Body of pancreas (tissue), 4 donors: ENCODE data around the gene P2RX5. TPM values are rescaled to one million over a fixed set of nuclear protein-coding genes. Genes with fewer than 3 reads are reported as not detected.
A peak's percentile ranks its signal among the peaks of the same experiment; 100 is the strongest.

ENCODE experiments used
- ATAC-seq: fragments of 150-250 bp; one replicate; pipeline ENCODE4 v1.9.1; 2016
- DNase-seq, 4 donors: peaks; one replicate each; pipeline ENCODE4 v3.0.0-alpha.2; 2019
- H3K27ac ChIP-seq, 4 donors: fragments of 200-600 bp; sonication (generic); 1 replicate in 3 of 4; 2 replicates in 1 of 4; pipeline versions ENCODE4 v1.5.1 to v1.6.1; 2016 to 2019; ENCODE audit warnings: mild to moderate bottlenecking in 1 of 4, mixed read lengths in 1 of 4, moderate library complexity in 1 of 4
- H3K27me3 ChIP-seq, 2 donors: fragments of 200-600 bp; sonication (generic); one replicate each; pipeline ENCODE4 v1.6.0; 2016; ENCODE audit warnings: mild to moderate bottlenecking in 1 of 2
- H3K36me3 ChIP-seq, 2 donors: fragments of 200-600 bp; sonication (generic); replicated peaks in 1 of 2; 2 replicates each; pipeline ENCODE4 v1.5.1; 2016; ENCODE audit warnings: low read depth in 2 of 2; ENCODE audit not compliant: insufficient read depth in 1 of 2
- H3K4me1 ChIP-seq: fragments of 200-600 bp; sonication (generic); one replicate; pipeline ENCODE4 v1.6.0; 2016
- H3K4me3 ChIP-seq, 2 donors: fragments of 200-600 bp; sonication (generic); 1 replicate in 1 of 2; 2 replicates in 1 of 2; pipeline ENCODE4 v1.5.1; 2016 to 2019
- H3K9me3 ChIP-seq, 3 donors: fragments of 200-600 bp; sonication (generic); 1 replicate in 2 of 3; 2 replicates in 1 of 3; pipeline ENCODE4 v1.5.1; 2016
- POLR2A ChIP-seq, 3 donors: fragments of 450-650 bp; IDR thresholded peaks; one replicate each; pipeline ENCODE4 v1.6.1; 2016; ENCODE audit warnings: antibody characterized with exemption in 3 of 3, mild to moderate bottlenecking in 2 of 3
- WGBS, 2 donors: methylation state at CpG; one replicate each; pipeline ENCODE4 v1.1.5; 2017; 5-methylcytosine and 5-hydroxymethylcytosine counted together
- intact Hi-C: fragments of 100-400 bp; cut with DNase I; formaldehyde crosslinking; loops from one replicate; pipeline ENCODE4 v1.15.1; 2023
- total RNA-seq, 2 donors: library from RNA; depleted of rRNA; stranded (reverse); fragments of >200 nt; gene quantifications; one replicate each; pipeline ENCODE4 v1.1.0, GENCODE V29; 2016
- TF ChIP-seq, protein P1 (sequence below), 7 experiments: fragments of 450-650 bp in 4 of 7; fragments of 200-600 bp in 3 of 7; sonication (generic) in 3 of 7; IDR thresholded peaks; one replicate each; pipeline ENCODE4 v1.5.1; 2016 to 2019; ENCODE audit warnings: antibody characterized with exemption in 7 of 7

Gene P2RX5
- total RNA-seq, 2 donors from 2014 or later, result 0.52 to 0.99 TPM

DNA sequence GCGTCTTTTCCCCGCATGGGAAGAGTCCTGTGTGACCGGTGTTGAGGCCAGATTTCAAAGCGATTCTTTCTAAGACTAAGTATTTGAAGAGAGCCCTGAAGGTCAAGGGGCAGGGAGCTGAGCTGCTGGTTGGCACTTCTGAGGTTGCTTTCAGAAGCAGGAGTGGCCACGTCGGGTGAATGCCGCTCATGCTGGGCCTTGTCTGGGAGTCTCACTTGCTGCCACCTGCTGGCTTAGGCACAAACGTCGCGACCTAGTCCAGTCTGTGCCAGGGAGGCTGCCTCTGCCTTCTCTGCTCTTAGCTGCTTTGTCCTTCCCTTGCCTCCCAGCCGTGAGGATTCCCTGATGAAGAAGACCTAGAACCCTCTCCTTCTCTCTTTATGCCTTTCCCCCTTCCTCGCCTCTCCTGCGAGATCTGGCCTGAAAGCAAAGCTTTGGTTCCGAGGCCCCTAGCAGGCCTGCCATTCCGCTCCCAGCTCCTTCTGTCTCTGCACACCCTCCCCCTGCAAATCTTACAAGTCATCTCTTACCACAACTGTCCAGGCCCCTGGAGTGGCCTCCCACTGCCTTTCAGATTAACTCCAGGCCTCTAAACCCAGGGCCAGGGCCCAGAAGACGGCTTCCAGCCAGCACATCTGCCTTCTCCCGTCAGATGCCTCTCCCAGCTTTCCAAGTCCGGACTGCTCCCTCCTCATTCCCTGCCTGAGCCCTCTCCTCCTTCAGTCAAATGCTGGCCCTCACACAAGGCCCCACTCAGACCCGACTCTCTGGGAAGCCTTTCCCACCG, 48.0 kb downstream of the P2RX5 start:
- 61 to 66% methylated on average over 20 of the region's 20 CpGs for WGBS, 2 donors
- peaks cover 0 to 10% of the 10 kb centered on the region in 2 donors for H3K36me3 ChIP-seq
- peak; percentile 61 to 75 (median 67) for DNase-seq
- TF ChIP-seq, protein P1, sequence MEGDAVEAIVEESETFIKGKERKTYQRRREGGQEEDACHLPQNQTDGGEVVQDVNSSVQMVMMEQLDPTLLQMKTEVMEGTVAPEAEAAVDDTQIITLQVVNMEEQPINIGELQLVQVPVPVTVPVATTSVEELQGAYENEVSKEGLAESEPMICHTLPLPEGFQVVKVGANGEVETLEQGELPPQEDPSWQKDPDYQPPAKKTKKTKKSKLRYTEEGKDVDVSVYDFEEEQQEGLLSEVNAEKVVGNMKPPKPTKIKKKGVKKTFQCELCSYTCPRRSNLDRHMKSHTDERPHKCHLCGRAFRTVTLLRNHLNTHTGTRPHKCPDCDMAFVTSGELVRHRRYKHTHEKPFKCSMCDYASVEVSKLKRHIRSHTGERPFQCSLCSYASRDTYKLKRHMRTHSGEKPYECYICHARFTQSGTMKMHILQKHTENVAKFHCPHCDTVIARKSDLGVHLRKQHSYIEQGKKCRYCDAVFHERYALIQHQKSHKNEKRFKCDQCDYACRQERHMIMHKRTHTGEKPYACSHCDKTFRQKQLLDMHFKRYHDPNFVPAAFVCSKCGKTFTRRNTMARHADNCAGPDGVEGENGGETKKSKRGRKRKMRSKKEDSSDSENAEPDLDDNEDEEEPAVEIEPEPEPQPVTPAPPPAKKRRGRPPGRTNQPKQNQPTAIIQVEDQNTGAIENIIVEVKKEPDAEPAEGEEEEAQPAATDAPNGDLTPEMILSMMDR (IDR thresholded peaks at IDR 0.05), result peak; percentile 14 to 54 (median 33)
- TF ChIP-seq POLR2A (IDR thresholded peaks at IDR 0.05), result no peak
- ATAC-seq, result no peak
- H3K9me3 ChIP-seq, result no peaks in the 10 kb centered on the region
- H3K4me3 ChIP-seq, result no peak overlapping the region
- H3K4me1 ChIP-seq, result no peaks in the 10 kb centered on the region
- H3K27ac ChIP-seq, result no peak overlapping the region
- H3K27me3 ChIP-seq, result no peaks in the 10 kb centered on the region
- intact Hi-C loops, result no loop called here

DNA sequence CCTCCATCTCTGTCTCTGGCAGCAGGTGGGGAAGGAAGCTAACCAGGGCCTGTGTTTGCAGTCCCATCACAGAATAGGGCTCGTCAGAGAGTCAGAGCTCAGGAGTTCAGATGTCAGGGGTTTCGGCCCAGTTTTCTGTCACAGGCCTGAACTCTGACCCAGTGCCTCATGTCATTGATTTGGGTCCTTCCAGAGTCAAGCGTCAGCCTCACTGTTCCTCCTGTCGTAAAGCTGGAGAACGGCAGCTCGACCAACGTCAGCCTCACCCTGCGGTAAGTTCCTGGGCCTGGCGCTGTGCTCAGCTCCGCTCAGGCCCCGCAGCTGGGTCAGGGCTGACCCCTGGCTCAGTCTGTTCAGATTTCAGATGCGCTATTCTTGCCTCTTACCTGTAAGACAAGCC, 48.7 kb downstream of the P2RX5 start:
- Histone ChIP-seq H3K36me3 (peaks cover 0 to 10% of the 10 kb centered on the region in 2 donors), H3K27me3 (no peaks in the 10 kb centered on the region), H3K4me3 (no peak overlapping the region), H3K9me3 (no peaks in the 10 kb centered on the region), H3K27ac (no peak overlapping the region), H3K4me1 (no peaks in the 10 kb centered on the region)
- intact Hi-C loops, result no loop called here
- no peak for TF ChIP-seq POLR2A (IDR thresholded peaks at IDR 0.05)
- TF ChIP-seq, protein P1 (IDR thresholded peaks at IDR 0.05), result no peak
- WGBS, 2 donors, result 78 to 90% methylated on average over 6 to 12 of the region's 12 CpGs
- no peak for ATAC-seq
- DNase-seq, result no peak

DNA sequence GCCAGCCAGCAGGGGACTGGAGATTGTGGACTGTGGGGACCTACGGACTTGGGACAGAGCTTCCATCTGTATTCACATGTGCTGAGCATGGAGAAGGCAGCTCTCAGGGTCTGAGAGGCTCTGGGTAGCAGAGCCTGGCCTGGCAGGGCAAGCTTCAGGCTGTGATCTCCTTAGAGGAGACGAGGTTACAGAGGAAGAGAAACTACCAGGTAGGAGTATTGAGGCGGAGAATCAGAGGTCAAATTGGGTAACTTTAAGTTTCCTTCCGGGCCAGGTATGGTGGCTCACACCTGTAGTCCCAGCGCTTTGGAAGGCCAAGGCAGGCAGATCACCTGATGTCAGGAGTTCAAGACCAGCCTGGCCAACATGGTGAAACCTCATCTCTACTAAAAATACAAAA, 50.6 kb downstream of the P2RX5 start:
- no peak for DNase-seq
- Histone ChIP-seq H3K36me3 (peaks cover 0 to 10% of the 10 kb centered on the region in 2 donors), H3K27ac (no peak overlapping the region)

DNA sequence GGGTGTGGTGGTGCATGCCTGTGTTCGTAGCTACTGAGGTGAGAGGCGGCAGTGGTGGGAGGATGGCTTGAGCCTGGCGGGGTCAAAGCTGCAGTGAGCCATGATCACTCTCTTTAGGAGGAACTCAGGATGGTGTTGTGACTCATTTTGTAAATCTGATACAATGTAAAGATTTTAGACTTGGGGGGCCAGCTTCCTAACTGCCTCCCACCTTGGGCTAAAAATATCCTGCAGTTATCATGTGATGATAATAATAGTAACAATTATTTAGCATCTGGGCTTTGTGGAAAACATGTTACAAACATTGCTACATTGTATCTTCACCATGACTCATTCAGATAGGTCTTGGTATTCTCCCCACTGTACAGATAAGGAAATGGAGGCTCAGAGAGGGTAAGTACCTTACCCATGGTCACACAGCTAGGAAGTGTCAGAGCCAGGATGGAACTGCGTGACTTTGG, 52.0 kb downstream of the P2RX5 start:
- intact Hi-C loops, result no loop called here
- no peaks in the 10 kb centered on the region for H3K9me3 ChIP-seq
- no peaks in the 10 kb centered on the region for H3K27me3 ChIP-seq
- no peak for DNase-seq
- TF ChIP-seq, protein P1 (IDR thresholded peaks at IDR 0.05), result no peak
- no peak for TF ChIP-seq POLR2A (IDR thresholded peaks at IDR 0.05)
- H3K27ac ChIP-seq, result no peak overlapping the region
- 92 to 99% methylated on average over 4 of the region's 4 CpGs for WGBS, 2 donors
- peaks cover 0 to 4% of the 10 kb centered on the region in 2 donors for H3K36me3 ChIP-seq
- ATAC-seq, result no peak
- peaks cover 24% of the 10 kb centered on the region for H3K4me1 ChIP-seq
- H3K4me3 ChIP-seq, result no peak overlapping the region

More for the DNA sequence above, 50.6 kb downstream of the P2RX5 start:
- ATAC-seq, result no peak
- TF ChIP-seq, protein P1 (IDR thresholded peaks at IDR 0.05), result no peak
- no peak for TF ChIP-seq POLR2A (IDR thresholded peaks at IDR 0.05)
- Histone ChIP-seq H3K9me3 (no peaks in the 10 kb centered on the region), H3K4me3 (no peak overlapping the region), H3K27me3 (no peaks in the 10 kb centered on the region), H3K4me1 (peaks cover 16% of the 10 kb centered on the region)
- intact Hi-C loops, result no loop called here
- 59 to 66% methylated on average over 5 of the region's 5 CpGs for whole genome bisulfite sequencing, 2 donors
